Measurements from ENCODE around the gene TNRC6C. TPM values are rescaled to one million over a fixed set of nuclear protein-coding genes. Genes with fewer than 3 reads are reported as not detected.

TNRC6C gene
- total and polyA plus RNA-seq, 2 of the 13 experiments (the other 11 are each of a cell fraction or from before 2014, with no cell fraction given): 0.66 to 4.9 TPM

DNA sequence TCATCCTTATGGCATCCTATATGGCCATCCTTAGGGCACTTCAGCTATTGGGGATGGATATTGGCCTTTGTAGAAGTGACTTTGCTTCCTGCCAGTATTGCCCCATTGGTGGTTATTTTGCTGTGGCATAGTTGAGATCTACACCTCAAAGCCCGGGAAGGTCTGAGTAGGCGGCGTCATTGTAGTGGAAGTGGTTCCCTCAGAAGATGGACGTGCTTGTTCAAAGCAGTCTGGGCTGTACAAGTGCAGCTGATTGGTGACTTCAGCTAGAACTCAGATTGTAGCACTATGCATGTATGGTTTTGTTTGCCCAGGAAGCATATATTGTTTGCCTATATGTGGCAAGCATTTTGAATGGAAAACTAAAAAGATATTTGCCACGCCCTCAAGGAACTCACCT, 86.8 kb downstream of the TNRC6C start:
- intact Hi-C loops (cut with micrococcal nuclease; ENCODE audit: unreplicated experiment): no loop called here
- Histone ChIP-seq H3K27me3 (ENCODE audit: control insufficient read depth in 1 of 2, insufficient read depth in 2 of 2, low read length in 2 of 2) (no peaks in the 10 kb centered on the region), H3K27ac (ENCODE audit: extremely low read length, insufficient read depth, low read length) (no peak overlapping the region), H3K9me3 (ENCODE audit: low read length) (no peaks in the 10 kb centered on the region), H3K4me2 (ENCODE audit: low read depth, low read length) (no peak overlapping the region), H3K9ac (ENCODE audit: insufficient read depth, low read depth, low read length) (no peak overlapping the region), H3K4me1 (ENCODE audit: insufficient read depth, low read length) (no peaks in the 10 kb centered on the region), H3K36me3 (replicated peaks in 1 of 2; ENCODE audit: control insufficient read depth in 1 of 2, insufficient read depth in 2 of 2, low read length in 2 of 2) (peaks cover 14 to 38% of the 10 kb centered on the region in 2 experiments), H3K79me2 (ENCODE audit: insufficient read depth, low read length) (no peaks in the 10 kb centered on the region), H2AFZ (ENCODE audit: low read length) (no peak overlapping the region), H3K4me3 (replicated peaks in 1 of 3; ENCODE audit: insufficient read depth in 1 of 3, low read depth in 2 of 3, low read length in 3 of 3) (no peak overlapping the region), H4K20me1 (ENCODE audit: insufficient read depth, low read length) (no peaks in the 10 kb centered on the region)
- ATAC-seq (no peak), DNase-seq (ENCODE audit: low spot score) (no peak), FAIRE-seq (no peak)
- 98% methylated on average over 5 of the region's 5 CpGs for WGBS (ENCODE audit: low lambda C conversion rate)
- POLR2A ChIA-PET: no interaction called here
- in situ Hi-C loops (cut with HindIII; ENCODE audit: extremely low pct_ligation_motif_present, low pct_unique_long_range_greater_than_20kb): no loop called here
- CTCF ChIA-PET (ENCODE audit: low intra/inter-chr PET ratio, low total read pairs): no interaction called here
- BruUV-seq (replicated peaks): no TSS peak
- TF ChIP-seq MEF2D (CRISPR knock-in tag; IDR thresholded peaks at IDR 0.05) (no peak), SALL1 (CRISPR knock-in tag; IDR thresholded peaks at IDR 0.05) (no peak), ZNF431 (CRISPR knock-in tag; IDR thresholded peaks at IDR 0.05; ENCODE audit: borderline replicate concordance, low read depth) (no peak), ZNF788 (CRISPR knock-in tag; IDR thresholded peaks at IDR 0.05; ENCODE audit: borderline replicate concordance) (no peak), YEATS2 (CRISPR knock-in tag; IDR thresholded peaks at IDR 0.05; ENCODE audit: borderline replicate concordance) (no peak), NR2F1 (CRISPR knock-in tag; IDR thresholded peaks at IDR 0.05) (no peak)
- TF ChIP-seq, protein P1, sequence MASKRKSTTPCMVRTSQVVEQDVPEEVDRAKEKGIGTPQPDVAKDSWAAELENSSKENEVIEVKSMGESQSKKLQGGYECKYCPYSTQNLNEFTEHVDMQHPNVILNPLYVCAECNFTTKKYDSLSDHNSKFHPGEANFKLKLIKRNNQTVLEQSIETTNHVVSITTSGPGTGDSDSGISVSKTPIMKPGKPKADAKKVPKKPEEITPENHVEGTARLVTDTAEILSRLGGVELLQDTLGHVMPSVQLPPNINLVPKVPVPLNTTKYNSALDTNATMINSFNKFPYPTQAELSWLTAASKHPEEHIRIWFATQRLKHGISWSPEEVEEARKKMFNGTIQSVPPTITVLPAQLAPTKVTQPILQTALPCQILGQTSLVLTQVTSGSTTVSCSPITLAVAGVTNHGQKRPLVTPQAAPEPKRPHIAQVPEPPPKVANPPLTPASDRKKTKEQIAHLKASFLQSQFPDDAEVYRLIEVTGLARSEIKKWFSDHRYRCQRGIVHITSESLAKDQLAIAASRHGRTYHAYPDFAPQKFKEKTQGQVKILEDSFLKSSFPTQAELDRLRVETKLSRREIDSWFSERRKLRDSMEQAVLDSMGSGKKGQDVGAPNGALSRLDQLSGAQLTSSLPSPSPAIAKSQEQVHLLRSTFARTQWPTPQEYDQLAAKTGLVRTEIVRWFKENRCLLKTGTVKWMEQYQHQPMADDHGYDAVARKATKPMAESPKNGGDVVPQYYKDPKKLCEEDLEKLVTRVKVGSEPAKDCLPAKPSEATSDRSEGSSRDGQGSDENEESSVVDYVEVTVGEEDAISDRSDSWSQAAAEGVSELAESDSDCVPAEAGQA (IDR thresholded peaks at IDR 0.05; ENCODE audit: low read depth): no peak
- TF ChIP-seq, protein P1 (CRISPR knock-in tag; IDR thresholded peaks at IDR 0.05; ENCODE audit: borderline replicate concordance): no peak
